ENCODE data around the gene PTGFR. TPM values are rescaled to one million over a fixed set of nuclear protein-coding genes. Genes with fewer than 3 reads are reported as not detected.

Gene PTGFR, protein sequence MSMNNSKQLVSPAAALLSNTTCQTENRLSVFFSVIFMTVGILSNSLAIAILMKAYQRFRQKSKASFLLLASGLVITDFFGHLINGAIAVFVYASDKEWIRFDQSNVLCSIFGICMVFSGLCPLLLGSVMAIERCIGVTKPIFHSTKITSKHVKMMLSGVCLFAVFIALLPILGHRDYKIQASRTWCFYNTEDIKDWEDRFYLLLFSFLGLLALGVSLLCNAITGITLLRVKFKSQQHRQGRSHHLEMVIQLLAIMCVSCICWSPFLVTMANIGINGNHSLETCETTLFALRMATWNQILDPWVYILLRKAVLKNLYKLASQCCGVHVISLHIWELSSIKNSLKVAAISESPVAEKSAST
- total RNA-seq, result not detected

DNA sequence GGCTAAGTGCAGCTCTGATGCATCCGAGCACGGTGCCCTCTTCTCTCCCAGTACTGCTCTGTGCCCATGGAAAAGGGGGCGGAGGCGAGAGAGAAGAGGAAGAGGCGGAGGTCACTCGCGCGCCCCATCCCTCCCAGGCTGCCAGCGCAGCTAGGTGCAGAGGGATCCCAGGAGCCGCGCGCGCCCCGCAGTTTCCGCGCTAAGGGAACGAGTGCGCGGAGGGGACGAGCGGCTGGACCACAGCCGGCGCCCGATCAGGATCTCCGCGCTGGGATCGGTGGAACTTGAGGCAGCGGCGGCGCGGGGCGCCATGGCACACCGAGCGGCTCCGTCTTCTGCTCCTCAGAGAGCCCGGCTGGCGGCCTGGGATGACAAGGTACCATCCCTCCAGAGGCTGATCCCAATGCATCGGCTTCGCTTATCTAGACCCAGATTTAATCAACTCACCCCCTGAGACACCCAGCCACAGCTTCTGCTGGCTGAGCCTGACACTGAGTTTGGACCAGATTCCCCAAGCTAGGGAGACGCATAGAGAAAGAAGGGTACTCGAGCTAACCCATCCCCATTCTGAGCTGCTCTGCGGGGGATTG, at the start of gene PTGFR:
Gene PTGFR, plus strand, starts transcription at position 114 of the 590 bp plus-strand sequence. CDS start 1,770 bp downstream, outside the sequence.
- POLR2A ChIA-PET, result no interaction called here
- no peaks in the 10 kb centered on the region for H3K36me3 Mint-ChIP-seq (ENCODE audit: low read depth)
- H3K4me1 Mint-ChIP-seq (ENCODE audit: low read depth), result no peaks in the 10 kb centered on the region
- DNase-seq (no peak), ATAC-seq (no peak)
- H3K4me3 Mint-ChIP-seq, result no peak within 1 kb of the TSS
- peaks cover 33% of the 10 kb centered on the region for H3K27me3 Mint-ChIP-seq (ENCODE audit: low read depth)
- CTCF ChIA-PET, result no interaction called here
- no peak within 1 kb of the TSS for H3K27ac Mint-ChIP-seq
- no peaks in the 10 kb centered on the region for H3K9me3 Mint-ChIP-seq (ENCODE audit: insufficient read depth)

DNA sequence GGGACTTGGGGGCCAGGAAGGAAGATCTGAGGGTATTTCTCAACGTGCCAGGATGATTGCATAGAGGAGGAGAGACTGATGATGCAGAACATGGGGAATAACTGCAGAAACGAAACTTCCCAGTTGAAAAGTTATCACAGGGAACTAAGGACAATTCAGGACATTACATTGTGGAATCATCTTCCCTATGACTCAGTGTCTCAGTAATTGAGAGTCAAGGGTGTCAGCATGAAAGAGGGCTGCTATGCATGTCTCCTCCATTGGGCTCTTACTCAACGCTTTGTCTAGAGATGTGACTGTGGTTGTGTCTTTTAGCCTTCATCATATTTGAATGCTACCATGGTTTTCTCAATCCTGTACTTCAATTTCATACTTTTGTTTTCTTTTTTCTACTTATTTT, 48.9 kb upstream of the PTGFR start:
- Mint-ChIP-seq H3K36me3 (ENCODE audit: low read depth) (no peaks in the 10 kb centered on the region), H3K27me3 (ENCODE audit: low read depth) (no peaks in the 10 kb centered on the region), H3K27ac (no peak overlapping the region), H3K9me3 (ENCODE audit: insufficient read depth) (no peaks in the 10 kb centered on the region), H3K4me1 (ENCODE audit: low read depth) (no peaks in the 10 kb centered on the region), H3K4me3 (no peak overlapping the region)
- POLR2A ChIA-PET, result no interaction called here
- ATAC-seq (no peak), DNase-seq (no peak)
- CTCF ChIA-PET, result no interaction called here

DNA sequence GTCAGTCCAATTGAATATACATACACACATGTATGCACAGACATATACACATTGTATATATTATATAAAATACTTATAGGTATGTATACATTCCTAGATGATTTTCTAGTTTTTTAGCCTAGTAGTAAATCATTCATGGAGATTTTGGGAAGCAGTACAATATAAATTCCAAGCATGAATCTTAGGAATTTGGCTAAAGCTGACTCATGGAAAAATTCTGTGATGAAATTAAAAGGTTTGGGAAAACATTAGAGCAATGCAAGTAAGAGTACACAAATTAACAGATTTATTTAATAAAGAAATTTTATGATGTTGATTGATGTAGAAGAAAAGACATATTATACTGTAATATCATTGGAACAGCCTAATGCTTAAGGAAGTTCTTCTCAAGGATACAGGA, 43.7 kb upstream of the PTGFR start:
- Mint-ChIP-seq H3K36me3 (ENCODE audit: low read depth) (no peaks in the 10 kb centered on the region), H3K27ac (no peak overlapping the region), H3K4me1 (ENCODE audit: low read depth) (no peaks in the 10 kb centered on the region), H3K9me3 (ENCODE audit: insufficient read depth) (no peaks in the 10 kb centered on the region), H3K4me3 (no peak overlapping the region), H3K27me3 (ENCODE audit: low read depth) (no peaks in the 10 kb centered on the region)
- ChIA-PET POLR2A (no interaction called here), CTCF (no interaction called here)
- no peak for ATAC-seq
- DNase-seq, result no peak

DNA sequence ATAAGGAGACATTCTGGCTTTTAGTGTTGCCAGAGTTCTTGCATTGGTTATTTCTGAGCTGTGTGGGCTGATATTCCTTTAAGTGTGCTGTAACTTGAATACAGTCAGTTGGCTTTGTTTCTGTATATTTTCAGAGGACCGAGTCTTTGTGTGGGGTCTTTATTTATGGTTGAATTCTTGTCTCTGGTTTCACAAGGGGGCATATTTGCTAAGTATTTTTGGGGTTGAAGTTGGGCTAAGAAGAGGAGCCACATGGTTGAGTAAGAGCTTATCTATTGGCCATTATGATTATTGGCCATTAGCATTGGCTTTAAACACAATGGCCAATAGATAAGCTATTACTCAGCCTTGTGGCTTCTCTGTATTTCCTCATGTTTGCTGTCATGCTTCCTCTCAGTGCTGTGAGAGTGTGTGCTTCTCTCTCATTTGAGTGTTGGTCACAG, 26.3 kb upstream of the PTGFR start:
- Mint-ChIP-seq H3K4me1 (ENCODE audit: low read depth) (no peaks in the 10 kb centered on the region), H3K27me3 (ENCODE audit: low read depth) (no peaks in the 10 kb centered on the region), H3K27ac (no peak overlapping the region), H3K9me3 (ENCODE audit: insufficient read depth) (peaks cover 16% of the 10 kb centered on the region), H3K4me3 (no peak overlapping the region), H3K36me3 (ENCODE audit: low read depth) (no peaks in the 10 kb centered on the region)
- DNase-seq (no peak), ATAC-seq (no peak)
- ChIA-PET CTCF (no interaction called here), POLR2A (no interaction called here)

DNA sequence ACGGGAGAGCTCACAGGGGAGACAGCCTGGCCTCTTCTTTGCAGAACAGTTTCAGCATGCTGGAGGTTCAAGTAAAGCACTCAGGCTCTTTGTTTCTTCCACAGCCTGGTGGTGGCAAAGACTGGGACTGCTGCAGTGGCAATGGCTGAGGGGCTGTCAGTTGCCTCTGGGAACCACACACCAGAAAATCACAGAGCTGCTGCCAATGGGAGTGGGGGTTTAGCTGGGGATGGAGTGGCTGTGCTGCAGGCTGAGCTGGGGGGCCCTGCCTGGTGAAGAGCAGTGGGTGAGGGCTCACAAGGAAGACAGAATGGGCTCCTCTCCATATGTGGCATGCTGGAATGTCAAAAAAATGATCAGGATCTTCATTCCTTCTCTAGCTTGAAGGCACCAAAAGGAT, 25.6 kb upstream of the PTGFR start:
- Mint-ChIP-seq H3K4me3 (no peak overlapping the region), H3K9me3 (ENCODE audit: insufficient read depth) (peaks cover 16% of the 10 kb centered on the region), H3K27ac (no peak overlapping the region), H3K36me3 (ENCODE audit: low read depth) (no peaks in the 10 kb centered on the region), H3K4me1 (ENCODE audit: low read depth) (no peaks in the 10 kb centered on the region), H3K27me3 (ENCODE audit: low read depth) (no peaks in the 10 kb centered on the region)
- no peak for DNase-seq
- no peak for ATAC-seq
- CTCF ChIA-PET, result no interaction called here
- POLR2A ChIA-PET, result no interaction called here

DNA sequence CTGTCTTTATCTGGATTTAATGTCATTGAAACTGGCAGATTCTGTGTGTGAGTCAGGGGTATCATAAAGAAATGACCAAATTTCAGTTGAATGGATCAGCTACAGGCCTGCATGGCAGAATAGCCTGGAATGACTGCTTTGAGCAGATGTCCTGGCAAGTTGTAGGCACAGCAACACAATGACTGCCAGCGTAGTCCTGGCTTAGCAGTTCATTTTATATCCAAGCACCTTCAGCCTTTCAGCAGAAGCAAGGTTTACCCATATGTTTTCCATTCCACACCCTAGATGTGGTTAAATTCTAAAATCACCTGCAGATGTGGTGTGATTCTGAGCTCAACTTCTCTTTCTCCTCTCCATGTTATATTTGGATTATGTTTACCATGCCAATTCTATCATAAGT, 22.3 kb upstream of the PTGFR start:
- Mint-ChIP-seq H3K4me1 (ENCODE audit: low read depth) (no peaks in the 10 kb centered on the region), H3K27me3 (ENCODE audit: low read depth) (no peaks in the 10 kb centered on the region), H3K36me3 (ENCODE audit: low read depth) (no peaks in the 10 kb centered on the region), H3K4me3 (no peak overlapping the region), H3K27ac (no peak overlapping the region), H3K9me3 (ENCODE audit: insufficient read depth) (no peaks in the 10 kb centered on the region)
- DNase-seq (no peak), ATAC-seq (no peak)
- ChIA-PET CTCF (no interaction called here), POLR2A (no interaction called here)

DNA sequence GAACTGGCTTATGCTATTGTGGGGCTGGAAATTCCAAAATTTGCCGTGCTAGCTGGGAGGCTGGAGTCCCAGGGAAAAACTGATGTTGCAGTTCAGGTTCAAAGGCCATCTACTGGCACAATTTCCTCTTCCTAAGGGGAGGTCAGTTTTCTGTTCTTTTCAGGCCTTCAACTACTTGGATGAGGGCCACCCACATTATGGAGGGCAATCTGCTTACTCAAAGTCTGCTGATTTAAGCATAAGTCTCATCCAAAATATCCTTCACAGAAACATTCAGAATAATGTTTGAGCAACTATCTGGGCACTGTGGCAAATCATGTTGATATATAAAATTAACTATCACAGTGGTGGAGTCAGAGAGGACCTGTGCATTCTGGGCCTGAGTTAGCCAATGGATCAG, 21.2 kb upstream of the PTGFR start:
- no peaks in the 10 kb centered on the region for H3K27me3 Mint-ChIP-seq (ENCODE audit: low read depth)
- ATAC-seq, result no peak
- no peak overlapping the region for H3K4me3 Mint-ChIP-seq
- CTCF ChIA-PET, result no interaction called here
- H3K27ac Mint-ChIP-seq, result no peak overlapping the region
- DNase-seq, result no peak
- POLR2A ChIA-PET, result no interaction called here
- H3K9me3 Mint-ChIP-seq (ENCODE audit: insufficient read depth), result no peaks in the 10 kb centered on the region
- H3K36me3 Mint-ChIP-seq (ENCODE audit: low read depth), result no peaks in the 10 kb centered on the region
- no peaks in the 10 kb centered on the region for H3K4me1 Mint-ChIP-seq (ENCODE audit: low read depth)

DNA sequence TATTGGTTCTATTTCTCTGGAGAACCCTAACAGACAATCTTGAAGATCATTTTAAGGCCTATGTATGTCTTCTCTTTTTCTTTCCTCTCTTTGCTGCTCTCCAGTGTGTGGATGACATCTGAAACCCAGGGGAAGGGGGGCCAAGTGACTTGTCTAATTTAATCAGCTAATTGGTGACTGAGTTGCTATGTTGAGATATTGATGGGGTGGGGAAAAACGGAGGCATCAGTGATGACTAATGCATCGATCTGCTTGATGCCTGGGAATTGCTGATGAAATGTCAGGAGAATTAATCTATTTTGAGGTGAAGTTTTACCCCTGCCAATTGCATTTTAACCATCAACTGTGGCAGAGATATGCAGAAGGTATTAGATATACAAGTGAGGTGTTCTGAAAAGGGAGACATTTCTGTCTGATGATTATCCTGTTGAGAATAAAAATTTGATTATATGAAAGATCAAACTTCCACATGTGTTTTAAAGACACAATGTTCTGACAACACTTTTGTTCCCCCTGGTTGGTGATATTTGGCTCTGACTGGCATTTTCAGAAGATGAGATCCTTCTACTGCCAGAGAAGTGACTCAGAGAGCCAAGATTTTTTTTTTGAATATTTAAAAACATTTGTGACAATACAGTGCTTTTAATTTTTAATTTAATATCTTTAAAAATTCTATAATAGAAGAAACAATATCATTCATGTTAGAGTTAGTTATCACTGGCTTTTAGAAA, 18.7 kb upstream of the PTGFR start:
- no peak overlapping the region for H3K27ac Mint-ChIP-seq
- H3K27me3 Mint-ChIP-seq (ENCODE audit: low read depth), result peaks cover 3% of the 10 kb centered on the region
- ChIA-PET POLR2A (no interaction called here), CTCF (no interaction called here)
- ATAC-seq (no peak), DNase-seq (no peak)
- H3K4me3 Mint-ChIP-seq, result no peak overlapping the region
- H3K9me3 Mint-ChIP-seq (ENCODE audit: insufficient read depth), result no peaks in the 10 kb centered on the region
- no peaks in the 10 kb centered on the region for H3K4me1 Mint-ChIP-seq (ENCODE audit: low read depth)
- H3K36me3 Mint-ChIP-seq (ENCODE audit: low read depth), result no peaks in the 10 kb centered on the region

DNA sequence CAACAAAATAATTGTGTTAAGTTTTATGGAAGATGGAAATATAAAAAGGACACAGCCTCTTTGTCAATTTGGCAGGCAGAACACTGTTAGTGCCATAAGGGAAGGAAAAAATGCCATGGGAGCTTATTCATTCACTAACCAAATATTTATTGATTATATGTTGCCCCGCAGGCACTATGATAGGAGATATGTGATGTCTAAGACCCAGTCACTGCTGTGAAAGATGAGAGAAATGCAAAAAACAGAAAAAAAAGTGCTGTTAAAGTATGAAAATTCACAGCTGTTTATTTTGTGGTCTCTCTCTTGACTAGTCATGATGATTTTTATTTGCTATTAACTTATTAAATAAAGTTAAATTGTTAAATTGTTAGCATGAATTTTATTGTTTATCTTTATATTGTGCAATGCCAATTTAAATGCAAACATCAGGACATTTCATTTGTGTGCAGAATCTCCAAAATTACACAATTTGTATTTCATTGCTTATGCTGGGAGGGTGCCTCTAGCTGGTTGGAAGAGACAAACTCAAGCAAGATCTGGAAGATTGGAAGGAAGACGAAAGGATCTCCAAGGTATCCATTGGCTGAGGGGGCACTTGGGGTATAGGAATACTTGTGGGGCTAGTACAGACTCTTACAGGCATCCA, 17.8 kb upstream of the PTGFR start:
- Mint-ChIP-seq H3K9me3 (ENCODE audit: insufficient read depth) (no peaks in the 10 kb centered on the region), H3K27ac (no peak overlapping the region), H3K27me3 (ENCODE audit: low read depth) (peaks cover 3% of the 10 kb centered on the region), H3K4me1 (ENCODE audit: low read depth) (no peaks in the 10 kb centered on the region), H3K4me3 (no peak overlapping the region), H3K36me3 (ENCODE audit: low read depth) (no peaks in the 10 kb centered on the region)
- ATAC-seq (no peak), DNase-seq (no peak)
- ChIA-PET CTCF (no interaction called here), POLR2A (no interaction called here)

DNA sequence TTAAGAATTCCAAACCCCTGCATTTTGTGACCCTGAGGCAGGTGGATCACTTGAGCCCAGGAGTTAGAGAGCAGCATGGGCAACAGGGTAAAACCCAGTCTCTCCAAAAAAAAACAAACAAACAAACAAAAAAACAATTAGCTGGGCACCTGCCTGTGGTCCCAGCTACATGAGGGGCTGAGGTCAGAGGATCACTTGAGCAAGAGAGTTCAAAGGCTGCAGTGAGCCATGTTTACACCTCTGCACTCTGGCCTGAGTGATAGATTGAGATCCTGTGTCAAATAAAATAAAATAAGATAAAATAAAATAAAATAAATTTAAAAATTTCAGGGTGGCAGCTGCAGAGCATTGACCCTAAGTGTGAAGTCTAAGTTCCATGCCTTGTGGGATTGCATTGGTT, 16.7 kb upstream of the PTGFR start:
- ChIA-PET CTCF (no interaction called here), POLR2A (no interaction called here)
- peaks cover 3% of the 10 kb centered on the region for H3K27me3 Mint-ChIP-seq (ENCODE audit: low read depth)
- no peaks in the 10 kb centered on the region for H3K4me1 Mint-ChIP-seq (ENCODE audit: low read depth)
- no peak for DNase-seq
- H3K36me3 Mint-ChIP-seq (ENCODE audit: low read depth), result no peaks in the 10 kb centered on the region
- no peak overlapping the region for H3K4me3 Mint-ChIP-seq
- no peak overlapping the region for H3K27ac Mint-ChIP-seq
- ATAC-seq, result no peak
- no peaks in the 10 kb centered on the region for H3K9me3 Mint-ChIP-seq (ENCODE audit: insufficient read depth)

DNA sequence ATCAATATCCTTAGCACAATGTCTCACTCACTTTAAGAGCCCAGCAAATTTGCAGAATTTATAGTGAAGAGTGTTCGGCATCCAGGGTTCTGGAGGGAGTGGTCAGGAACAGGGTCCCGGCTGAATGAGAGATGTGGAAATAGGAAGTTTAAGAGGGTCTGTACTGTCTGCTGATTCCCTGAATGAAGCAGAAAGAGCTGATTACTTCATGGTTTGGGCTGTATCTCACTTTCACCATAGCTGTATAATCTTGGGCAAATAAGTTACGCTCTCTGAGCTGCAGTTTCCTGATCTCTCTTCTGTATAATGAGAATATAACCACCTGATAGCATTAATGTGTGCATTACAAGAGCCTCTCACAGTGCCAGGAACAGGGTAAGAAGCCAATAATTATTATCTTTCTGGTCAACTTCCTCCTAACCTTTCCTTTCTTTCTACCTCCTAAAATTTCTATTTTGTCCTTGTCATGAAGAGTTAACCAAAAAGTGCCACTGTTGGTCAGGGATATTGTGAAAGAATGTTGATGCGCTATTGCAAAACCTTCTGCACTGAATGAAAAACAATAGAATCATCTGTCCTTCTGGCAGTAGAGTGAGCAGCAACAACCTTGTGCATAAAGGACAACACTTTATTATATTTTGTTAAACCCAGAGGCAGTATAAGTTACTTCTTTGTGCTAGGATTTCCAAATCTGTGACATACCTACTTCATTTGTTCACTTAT, 14.7 kb upstream of the PTGFR start:
- CTCF ChIA-PET, result no interaction called here
- Mint-ChIP-seq H3K27ac (no peak overlapping the region), H3K9me3 (ENCODE audit: insufficient read depth) (no peaks in the 10 kb centered on the region), H3K4me3 (no peak overlapping the region), H3K27me3 (ENCODE audit: low read depth) (peaks cover 3% of the 10 kb centered on the region), H3K4me1 (ENCODE audit: low read depth) (no peaks in the 10 kb centered on the region), H3K36me3 (ENCODE audit: low read depth) (no peaks in the 10 kb centered on the region)
- POLR2A ChIA-PET, result no interaction called here
- DNase-seq (no peak), ATAC-seq (no peak)

DNA sequence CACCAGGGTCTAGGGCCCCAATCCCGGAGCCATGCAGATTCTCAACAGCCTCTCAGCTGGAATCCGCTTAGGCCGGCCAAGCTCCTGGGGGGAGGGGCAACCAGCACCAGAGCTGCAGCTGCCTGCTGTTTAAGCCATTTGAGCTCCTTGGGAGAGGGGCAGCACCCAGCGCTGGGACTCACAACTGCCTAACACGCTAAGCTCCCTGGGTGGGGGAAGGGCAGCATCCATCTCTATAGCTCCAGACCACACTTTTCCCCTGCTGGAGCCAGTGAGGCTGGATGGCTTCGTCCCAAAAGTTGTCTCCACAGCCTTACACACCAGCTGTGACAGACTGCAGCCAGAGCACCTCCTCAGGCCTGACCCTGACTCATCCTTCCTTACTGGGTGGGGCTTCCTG, 6.9 kb upstream of the PTGFR start:
- Mint-ChIP-seq H3K27ac (no peak overlapping the region), H3K4me1 (ENCODE audit: low read depth) (no peaks in the 10 kb centered on the region), H3K36me3 (ENCODE audit: low read depth) (no peaks in the 10 kb centered on the region), H3K9me3 (ENCODE audit: insufficient read depth) (no peaks in the 10 kb centered on the region), H3K4me3 (no peak overlapping the region), H3K27me3 (ENCODE audit: low read depth) (peaks cover 2% of the 10 kb centered on the region)
- ChIA-PET CTCF (no interaction called here), POLR2A (no interaction called here)
- DNase-seq, result no peak
- no peak for ATAC-seq
